Measurements from ENCODE around the gene TBX1.

TBX1 gene

DNA sequence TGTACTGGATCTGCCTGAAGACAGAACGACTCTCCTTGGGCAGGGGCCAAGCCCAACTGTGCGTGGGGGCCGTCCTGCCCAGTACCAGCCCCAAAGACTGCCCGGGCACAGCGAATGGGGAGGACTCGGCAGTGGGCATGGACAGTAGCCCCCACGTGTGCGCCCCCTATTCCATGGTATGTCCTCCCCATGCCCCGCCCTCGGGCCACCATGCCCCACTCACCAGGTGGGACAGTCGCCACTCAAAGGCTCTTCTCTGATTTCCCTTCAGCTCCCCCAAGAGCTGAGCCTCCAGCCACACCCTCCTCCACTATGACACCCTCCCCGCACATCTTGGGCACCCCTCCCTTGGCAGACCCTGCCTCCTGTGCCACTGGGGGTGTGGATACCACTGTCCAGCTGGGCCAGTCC is 50.6 kb downstream of the TBX1 start:
- DNase-seq (ENCODE audit: low spot score) (no peak), FAIRE-seq (no peak)

DNA sequence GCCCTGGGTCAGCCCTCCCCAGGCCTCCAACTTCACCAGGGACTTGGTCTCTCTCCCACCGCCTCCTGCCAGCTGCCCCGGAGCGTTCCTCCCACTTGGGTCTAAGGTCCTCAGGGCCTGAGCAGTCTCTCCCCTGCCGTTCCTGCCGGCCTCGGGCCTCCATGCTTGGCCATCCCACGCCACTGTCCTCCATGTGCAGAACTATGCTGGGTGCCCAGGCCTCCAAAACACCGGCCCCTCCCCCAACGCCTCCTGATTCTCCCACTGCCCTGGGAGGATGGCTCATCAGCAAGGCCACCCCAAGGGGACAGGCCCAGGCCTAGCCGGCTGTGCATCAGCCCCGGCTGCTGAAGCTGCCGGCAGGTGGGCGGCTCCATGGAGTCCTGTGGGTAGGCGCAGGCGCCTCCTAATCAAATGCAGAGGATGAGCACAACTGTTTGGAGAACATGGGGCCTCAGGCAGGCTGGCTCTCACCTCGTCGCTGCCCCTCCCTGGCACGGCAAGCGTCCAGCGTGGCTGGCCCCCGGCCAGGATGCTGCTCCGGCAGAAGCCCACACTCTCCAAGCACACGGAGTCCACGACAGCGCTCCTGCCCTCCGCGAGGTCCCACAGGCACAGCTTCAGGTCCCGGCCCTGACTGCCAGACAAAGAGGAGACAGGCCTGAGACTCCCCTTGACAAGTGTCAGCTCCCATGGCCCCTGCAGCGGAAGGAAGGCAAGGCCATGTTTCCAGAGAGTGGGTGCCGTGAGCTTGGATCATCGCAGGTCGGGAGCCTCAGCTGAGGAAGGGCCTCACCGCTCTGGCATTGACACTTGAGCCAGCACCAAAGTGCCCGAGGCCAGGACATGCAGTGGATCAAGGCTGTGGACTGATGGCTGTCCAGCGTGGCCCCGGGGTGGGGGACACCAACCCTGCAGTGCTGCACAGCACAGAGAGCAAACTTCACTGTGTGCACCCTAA is 51.5 kb downstream of the TBX1 start:
- DNase-seq (ENCODE audit: low spot score) (no peak), FAIRE-seq (no peak)

DNA sequence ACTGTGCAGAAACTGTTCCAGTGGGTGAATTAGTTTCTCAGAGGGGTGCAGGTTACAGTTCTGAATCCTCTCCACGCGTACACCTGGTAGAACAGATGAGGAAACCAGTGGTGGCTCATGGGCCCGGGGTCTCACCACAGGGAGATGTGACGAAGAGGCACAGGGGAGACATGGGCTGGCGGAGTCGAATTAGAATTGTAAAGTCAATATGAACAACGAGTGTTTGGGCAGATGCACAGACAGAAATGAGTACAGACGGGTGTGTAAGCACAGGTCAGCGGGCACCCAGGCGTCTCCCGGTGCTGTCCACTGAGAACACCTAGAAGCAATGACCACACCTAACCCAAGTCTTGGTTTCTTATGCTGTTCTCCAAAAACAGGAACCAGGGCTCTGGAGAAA is 52.3 kb downstream of the TBX1 start:
- DNase-seq (ENCODE audit: low spot score): no peak
- no peak for FAIRE-seq

DNA sequence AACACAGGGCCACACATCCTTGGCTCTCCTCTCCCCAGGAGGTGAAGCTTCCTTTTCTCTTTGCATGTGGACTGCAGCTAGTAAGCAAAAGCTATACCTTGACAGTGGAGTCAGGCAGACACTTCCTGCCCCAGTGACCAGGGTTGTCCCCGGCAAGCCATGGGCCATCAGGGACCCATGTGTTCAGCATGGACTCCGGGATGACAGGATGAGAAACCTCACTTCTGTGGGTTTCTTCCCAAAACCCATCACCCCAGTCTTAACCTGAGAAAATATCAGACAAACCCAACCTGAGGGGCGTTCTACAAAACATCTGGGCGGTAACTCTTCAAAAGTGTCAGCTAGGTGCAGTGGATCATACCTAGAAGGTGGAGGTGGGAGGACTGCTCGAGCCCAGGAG is 53.9 kb downstream of the TBX1 start:
- no peak for FAIRE-seq
- no peak for DNase-seq (ENCODE audit: low spot score)

DNA sequence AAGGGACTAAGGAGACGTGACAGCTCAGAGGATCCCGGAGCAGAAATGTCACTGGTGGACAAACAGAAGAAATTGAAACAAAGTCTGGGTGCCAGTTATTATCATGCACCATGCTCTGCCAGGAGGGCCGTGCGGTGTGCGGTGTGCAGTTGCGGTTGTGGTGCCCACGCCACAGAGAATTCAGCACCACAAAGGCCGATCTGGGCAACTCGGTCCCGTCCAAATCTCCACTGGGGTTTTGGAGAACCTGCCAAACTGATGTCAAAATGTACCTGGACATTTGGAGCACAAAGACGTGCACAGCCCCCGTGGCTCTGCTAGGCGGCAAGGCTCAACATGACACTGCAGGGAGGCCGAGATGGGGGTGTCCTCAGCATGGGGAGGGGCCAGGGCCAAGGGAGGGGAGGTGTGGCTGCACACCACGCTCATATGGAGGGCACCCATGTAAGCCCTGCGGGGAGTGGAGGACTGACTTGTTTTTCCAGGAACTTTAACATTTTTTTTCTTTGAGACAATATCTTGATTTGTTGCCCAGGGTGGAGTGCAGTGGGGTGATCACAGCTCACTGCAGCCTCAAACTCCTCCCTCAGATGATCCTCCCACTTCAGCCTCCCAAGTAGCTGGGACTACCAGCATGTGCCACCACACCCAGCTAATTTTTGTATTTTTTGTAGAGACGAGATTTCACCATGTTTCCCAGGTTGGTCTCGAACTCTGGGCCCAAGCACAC is 54.7 kb downstream of the TBX1 start:
- DNase-seq (ENCODE audit: low spot score) (no peak), FAIRE-seq (no peak)

DNA sequence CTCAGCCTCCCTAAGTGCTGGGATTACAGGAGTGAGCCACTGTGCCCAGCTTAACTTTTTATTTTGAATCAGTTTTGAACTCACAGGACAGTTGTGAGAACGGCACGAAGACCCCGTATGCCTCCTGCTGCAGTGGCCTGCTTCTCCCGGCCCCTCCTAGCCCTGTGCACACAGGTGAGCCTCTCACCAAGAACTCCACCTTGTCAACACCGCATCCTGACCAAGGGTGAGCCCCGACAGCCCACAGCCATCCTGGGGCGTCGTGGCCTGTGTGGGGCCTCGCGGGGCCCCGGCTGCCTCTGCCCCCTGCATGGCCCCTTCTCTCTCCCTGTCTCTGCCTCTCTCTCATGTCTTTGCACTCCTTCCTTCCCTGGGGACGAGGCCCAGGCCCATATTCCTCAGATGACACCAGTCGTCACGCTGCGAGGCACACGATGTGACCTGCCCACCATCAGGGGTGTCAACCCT is 55.3 kb downstream of the TBX1 start:
- DNase-seq (ENCODE audit: low spot score) (no peak), FAIRE-seq (no peak)

DNA sequence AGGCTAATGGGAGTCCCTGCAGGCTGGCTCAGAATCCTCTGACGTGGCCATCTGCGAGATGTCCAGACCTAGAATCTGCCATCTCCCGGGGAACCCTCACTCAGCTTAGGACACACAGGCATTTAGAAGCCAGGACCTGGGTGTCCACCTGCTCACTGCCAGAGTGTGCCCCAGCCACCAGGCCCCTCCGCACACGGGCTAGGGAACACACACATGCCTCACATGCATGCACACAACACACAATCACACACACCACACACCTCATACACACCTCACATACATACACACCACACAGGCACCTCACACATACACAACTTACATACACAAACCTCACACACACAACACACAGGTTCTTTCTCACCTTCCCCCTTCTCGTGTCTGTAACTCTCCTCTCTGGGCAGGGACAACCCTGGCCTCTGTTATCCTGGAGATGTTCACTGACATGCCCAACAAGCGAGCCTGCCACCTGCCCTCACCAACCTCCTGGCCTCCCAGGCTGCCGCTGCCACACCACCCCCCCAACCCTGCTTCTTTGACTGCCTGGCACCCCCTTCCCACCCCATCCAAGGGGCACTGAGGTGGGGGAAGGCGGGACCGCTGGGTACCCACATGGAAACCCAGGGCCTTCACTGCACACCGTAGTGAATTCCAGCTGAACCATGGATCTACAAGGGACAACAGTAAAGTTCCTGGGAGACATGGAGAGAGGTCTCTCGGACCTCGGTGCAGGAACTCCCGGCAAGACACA is 56.0 kb downstream of the TBX1 start:
- DNase-seq (ENCODE audit: low spot score) (no peak), FAIRE-seq (no peak)
